Neural crest cell (in vitro differentiated cells): ENCODE data around the gene CFHR1. TPM values are rescaled to one million over a fixed set of nuclear protein-coding genes. Genes with fewer than 3 reads are reported as not detected.

Source experiments
- DNase-seq: peaks from one replicate; pipeline ENCODE4 v3.0.0; 2021; ENCODE audit warnings: low read depth, mixed read lengths, low spot score
- H3K27ac Mint-ChIP-seq: one replicate; pipeline ENCODE4 v1.8.0; 2021; ENCODE audit warnings: mild to moderate bottlenecking, mixed read lengths; ENCODE audit not compliant: unreplicated experiment
- H3K27me3 Mint-ChIP-seq: 2 replicates; pipeline ENCODE4 v1.8.0; 2021; ENCODE audit warnings: low read depth, mild to moderate bottlenecking, mixed read lengths
- H3K36me3 Mint-ChIP-seq: 2 replicates; pipeline ENCODE4 v1.8.0; 2021; ENCODE audit warnings: low read depth, mild to moderate bottlenecking, mixed read lengths
- H3K4me1 Mint-ChIP-seq: 2 replicates; pipeline ENCODE4 v1.8.0; 2021; ENCODE audit warnings: mixed read lengths
- H3K4me3 Mint-ChIP-seq: one replicate; pipeline ENCODE4 v1.8.0; 2021; ENCODE audit warnings: mild to moderate bottlenecking, mixed read lengths
- H3K9me3 Mint-ChIP-seq: 2 replicates; pipeline ENCODE4 v1.8.0; 2021; ENCODE audit warnings: mixed read lengths
- CTCF ChIP-seq: fragments of 200-600 bp; sonication (generic); conservative IDR thresholded peaks from 2 replicates; pipeline ENCODE4 v1.5.0; 2021; ENCODE audit warnings: antibody characterized with exemption, mild to moderate bottlenecking
- total RNA-seq: library from RNA; stranded (reverse); gene quantifications from 2 replicates; pipeline ENCODE4 v1.2.1, GENCODE V29; 2021

Gene CFHR1
- total RNA-seq, 1 donor from 2014 or later, result 0.56 TPM

- Mint-ChIP-seq H3K27me3 (peaks cover 39% of the 10 kb centered on the region), H3K4me3 (no peak overlapping the region), H3K36me3 (no peaks in the 10 kb centered on the region), H3K27ac (no peak overlapping the region), H3K4me1 (no peaks in the 10 kb centered on the region), H3K9me3 (no peaks in the 10 kb centered on the region)
- DNase-seq, result no peak
- no peak for TF ChIP-seq CTCF
Measured at GRCh38 chr1:196875935-196876334, 56.4 kb downstream of the CFHR1 start.

- H3K9me3 Mint-ChIP-seq, result peaks cover 9% of the 10 kb centered on the region
- H3K27me3 Mint-ChIP-seq, result peaks cover 48% of the 10 kb centered on the region
- H3K4me1 Mint-ChIP-seq, result no peaks in the 10 kb centered on the region
- H3K36me3 Mint-ChIP-seq, result no peaks in the 10 kb centered on the region
- H3K27ac Mint-ChIP-seq, result no peak overlapping the region
- no peak for TF ChIP-seq CTCF
- DNase-seq, result peak; percentile 2
- H3K4me3 Mint-ChIP-seq, result peak overlapping the region; percentile 53
Measured at GRCh38 chr1:196877964-196878363, 58.4 kb downstream of the CFHR1 start.

Other genes starting within 250 kb of the CFHR1 start
- 10.1 and 12.6 TPM in 2 replicates for gene KCNT2, start 211.3 kb upstream of the CFHR1 start, total RNA-seq
- gene CFH, start 167.7 kb upstream of the CFHR1 start, total RNA-seq, result not detected in 2 replicates
- gene CFHR3, start 44.9 kb upstream of the CFHR1 start, total RNA-seq, result 0.82 and 0.86 TPM in 2 replicates
- gene CFHR4, start 68.3 kb downstream of the CFHR1 start, total RNA-seq, result not detected in 2 replicates
- gene CFHR2, start 124.0 kb downstream of the CFHR1 start, total RNA-seq, result not detected in 2 replicates
- gene CFHR5, start 157.8 kb downstream of the CFHR1 start, total RNA-seq, result not detected in 2 replicates
- gene F13B, start 247.5 kb downstream of the CFHR1 start, total RNA-seq, result not detected in 2 replicates